HS-27A (cell line): ENCODE measurements around the gene ZNF784.

Source experiments
- DNase-seq: peaks from one replicate; pipeline ENCODE4 v3.0.0-alpha.2; 2012; ENCODE audit warnings: low read depth, missing footprints

The ZNF784 gene

GRCh38 chr19:55643003-55643886 is 18.9 kb upstream of the ZNF784 start, which contains the start of gene ZNF581:
ZNF581 (plus strand) TSS chr19:55643649; CDS start chr19:55644572, 923 bp downstream.
- DNase-seq: peak; percentile 45

DNA sequence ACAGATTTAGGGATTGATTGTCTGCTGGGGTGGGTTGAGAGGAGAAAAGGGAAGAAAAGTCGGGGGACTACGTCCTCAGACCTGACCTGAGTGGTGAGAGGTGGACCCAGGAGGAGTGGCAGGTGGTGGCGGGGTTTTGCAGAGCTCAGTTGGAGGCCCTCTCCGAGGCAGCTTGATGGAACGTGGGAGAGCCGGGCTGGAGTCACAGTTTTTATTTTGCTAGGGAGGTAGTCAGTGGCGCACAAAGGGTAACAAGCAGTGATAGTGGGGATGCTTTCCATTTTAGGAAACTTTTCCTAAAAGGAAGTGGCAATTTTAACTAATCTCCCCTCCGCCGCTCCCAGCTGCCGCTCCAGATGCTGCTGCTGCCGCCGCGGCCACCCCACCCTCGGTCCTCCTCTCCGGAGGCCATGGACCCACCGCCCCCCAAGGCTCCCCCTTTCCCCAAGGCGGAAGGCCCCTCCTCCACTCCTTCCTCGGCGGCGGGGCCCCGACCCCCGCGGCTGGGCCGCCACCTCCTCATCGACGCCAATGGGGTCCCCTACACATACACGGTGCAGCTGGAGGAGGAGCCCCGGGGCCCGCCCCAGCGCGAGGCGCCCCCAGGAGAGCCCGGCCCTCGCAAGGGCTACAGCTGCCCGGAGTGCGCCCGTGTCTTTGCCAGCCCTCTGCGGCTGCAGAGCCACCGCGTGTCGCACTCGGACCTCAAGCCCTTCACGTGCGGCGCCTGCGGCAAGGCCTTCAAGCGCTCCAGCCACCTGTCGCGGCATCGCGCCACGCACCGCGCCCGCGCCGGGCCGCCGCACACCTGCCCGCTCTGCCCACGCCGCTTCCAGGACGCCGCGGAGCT is 18.0 kb upstream of the ZNF784 start:
- no peak for DNase-seq

DNA sequence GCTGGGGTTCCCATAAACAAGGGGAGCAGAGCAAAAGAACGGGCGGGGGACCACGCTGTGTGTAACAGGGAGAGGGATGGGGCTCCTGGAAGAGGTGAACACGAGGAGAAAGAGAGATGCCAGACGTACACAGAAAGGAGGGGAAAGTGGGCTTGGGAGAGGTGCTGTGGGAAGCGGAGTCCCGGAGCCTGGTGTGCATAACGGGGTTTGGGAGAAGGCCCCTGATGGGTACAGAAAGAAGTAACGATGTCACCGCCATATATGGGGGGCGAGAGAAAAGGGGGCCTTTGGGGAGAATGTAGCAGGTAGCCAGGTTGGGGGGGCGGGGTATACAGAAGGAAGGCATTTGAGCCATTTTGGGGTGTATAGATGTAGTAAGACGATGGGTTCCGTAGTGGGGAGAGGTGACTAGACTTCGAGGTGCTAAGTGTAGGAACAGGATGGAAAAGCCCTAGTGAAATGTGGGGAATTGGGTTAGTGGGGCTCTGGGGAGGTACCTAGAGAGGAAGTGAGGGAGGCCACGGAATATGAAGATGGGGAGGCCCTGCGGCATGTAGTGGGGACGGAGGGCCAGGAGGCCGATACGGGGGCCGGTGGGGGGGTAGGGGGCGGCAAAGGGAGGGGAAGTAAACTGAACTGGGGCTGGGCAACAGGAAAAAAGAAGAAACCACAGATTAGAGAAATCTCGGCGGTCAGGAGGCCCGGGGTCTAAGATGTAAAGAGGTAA is 17.2 kb upstream of the ZNF784 start:
- no peak for DNase-seq

- peak; percentile 79 for DNase-seq
These were observed 16.4 kb upstream of the ZNF784 start, which contains the start of gene ZNF580 for GRCh38 chr19:55640577-55641425. ZNF580 (plus strand) TSS chr19:55641002; CDS start chr19:55642509, 1,507 bp downstream.

DNA sequence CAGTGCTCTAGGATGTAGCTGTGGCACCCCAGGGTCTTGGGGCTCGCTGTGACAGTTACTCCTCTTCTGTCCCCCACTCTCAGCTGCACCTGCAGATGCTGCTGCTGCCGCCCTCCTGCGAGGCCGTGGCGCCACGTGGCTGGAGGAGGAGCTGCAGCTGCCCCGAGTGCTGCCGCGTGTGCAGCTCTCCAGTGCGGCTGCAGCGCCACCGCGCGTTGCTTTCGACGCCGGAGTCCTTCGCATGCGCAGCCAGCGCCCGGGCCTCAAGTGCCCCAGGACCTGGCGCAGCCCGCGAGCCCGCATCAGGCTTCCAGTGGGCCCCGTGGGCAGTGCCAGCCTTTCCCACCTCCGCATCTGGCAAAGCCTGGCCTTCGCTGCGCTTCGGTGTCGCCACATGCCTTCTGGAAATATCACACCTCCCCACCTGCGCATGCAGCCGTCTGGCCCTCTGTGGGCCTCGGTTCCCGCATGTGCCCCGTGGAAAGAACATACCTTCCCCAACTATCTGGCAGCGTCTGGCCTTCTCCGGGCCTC is 15.7 kb upstream of the ZNF784 start:
- peak; percentile 86 for DNase-seq

DNA sequence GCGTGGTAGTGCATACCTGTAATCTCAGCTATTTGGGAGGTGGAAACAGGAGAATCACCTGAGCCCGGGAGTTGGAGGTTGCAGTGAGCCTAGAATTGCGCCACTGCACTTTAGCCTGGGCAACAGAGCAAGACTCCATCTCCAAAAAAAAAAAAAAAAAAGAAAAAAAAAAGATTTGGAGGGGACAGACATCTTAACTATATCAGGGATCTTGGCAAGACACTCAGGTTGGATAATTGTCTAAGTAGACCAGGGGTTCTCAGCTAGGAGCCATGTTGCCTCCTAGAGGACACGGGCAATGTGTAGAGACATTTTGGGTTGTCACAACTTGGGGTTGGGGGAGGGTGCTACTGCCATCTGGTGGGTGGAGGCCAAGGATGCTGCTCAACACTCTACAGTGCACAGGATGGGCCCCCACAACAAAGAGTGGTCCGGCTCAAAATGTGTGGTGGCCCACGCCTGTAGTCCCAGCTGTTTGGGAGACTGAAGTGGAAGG is 14.5 kb upstream of the ZNF784 start:
- DNase-seq: no peak

DNA sequence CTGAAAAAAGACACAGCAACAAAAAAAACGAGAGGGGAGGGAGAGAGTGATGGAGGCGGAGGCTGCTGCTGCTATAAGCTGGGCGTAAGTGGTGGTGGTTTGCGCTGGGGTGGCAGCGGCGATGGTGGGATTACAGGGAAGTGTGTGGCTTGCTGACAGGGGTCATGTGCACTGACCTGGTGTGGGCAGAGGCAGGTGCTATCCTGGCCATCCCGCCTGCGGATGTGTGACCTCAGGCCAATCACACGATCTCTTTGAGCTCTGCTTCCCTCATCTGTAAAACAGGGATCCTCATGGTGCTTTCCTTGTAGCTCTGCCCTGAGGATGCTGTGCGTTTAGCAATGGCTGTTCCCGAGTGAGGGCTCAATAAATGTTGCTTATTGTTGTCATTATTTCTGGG is 13.2 kb upstream of the ZNF784 start:
- no peak for DNase-seq

DNA sequence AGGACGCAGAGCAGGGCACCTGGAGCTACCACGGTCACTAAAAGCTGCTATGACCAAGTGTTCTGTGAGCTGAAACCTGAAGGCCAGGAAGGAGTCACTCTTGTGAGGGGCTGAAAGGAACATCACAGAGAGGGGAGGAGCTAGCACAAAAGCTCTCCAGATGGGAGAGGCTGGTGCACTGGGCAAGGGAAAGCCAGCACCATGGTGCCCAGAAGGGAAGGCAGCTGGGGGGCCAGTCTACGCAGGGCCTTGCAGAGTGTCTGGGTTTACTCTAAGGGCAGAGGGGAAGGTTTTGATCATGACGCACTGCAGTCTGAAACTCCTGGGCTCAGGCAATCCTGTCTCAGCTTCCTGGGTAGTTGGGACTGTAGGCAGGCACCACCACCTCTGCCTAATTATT is 12.4 kb upstream of the ZNF784 start:
- DNase-seq: no peak

DNA sequence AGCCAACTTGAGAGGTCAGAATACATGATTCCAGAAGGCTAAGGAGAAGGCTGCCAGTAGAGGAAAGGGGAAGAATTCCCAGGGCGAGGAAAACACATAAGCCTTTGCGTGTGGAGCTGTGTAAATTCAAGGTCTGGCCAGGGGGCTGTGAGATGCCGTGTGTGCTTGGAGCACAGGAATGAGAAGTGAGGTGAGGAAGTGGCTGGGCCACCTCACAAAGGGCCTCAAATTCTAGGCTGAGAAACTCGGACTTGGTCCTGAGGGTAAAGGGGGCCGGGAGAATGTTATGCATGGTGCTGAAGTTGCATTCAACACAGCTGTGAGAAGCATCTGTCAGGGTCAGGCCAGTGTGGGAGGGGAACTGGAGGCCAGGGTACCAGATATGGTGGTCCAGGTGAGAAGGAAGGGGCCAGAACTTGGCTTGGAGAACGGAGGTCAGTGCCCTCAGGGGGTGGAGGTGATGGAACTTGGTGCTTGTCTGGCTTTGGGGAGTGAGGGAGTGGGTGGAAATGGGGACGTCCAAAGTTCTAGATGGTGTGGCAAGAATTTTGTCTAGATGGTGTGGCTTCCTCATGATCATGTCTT is 11.6 kb upstream of the ZNF784 start:
- no peak for DNase-seq

DNA sequence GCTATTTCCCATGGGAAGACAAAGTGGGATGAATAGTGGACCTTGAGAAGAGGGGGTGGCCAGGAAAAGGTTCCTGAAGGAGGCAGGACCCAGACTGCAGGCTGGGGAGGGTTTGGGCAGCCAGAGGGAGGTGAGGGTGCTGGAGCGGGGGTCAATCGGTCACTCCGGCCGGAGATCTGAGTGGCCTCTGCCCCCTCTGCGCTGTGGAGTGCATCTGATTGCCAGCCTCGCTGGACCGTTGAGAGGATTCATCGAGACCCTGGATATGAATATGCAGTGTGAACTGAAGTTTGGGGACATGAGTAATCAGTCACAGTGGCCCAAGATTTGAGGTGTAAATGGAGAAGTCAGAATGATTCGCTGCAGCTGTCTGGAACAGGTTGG is 11.0 kb upstream of the ZNF784 start:
- DNase-seq: no peak

- DNase-seq: no peak
These were observed 9.5 kb upstream of the ZNF784 start for GRCh38 chr19:55633861-55634260.

- peak; percentile 93 for DNase-seq
These were observed 8.1 kb upstream of the ZNF784 start for GRCh38 chr19:55632463-55632834.

DNA sequence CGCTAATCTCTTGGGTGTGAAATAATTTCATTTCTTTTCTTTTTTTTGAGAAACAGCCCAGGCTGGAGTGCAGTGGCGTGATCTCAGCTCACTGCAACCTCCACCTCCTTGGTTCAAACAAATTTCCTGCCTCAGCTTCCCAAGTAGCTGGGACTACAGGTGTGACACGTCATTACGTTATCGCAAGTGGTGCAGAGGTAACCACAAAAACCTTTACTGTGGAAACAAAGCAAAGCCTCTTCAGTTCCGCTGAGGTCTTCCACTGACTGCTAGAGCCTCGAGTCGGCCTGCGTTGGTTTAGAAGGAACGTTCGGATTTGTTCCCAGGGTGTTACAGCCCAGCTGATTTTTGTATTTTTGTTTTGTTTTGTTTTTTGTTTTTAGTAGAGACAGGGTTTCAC is 2.0 kb upstream of the ZNF784 start:
- no peak for DNase-seq

- no peak for DNase-seq
These were observed 599 bp upstream of the ZNF784 start for GRCh38 chr19:55625004-55625326.

GRCh38 chr19:55623561-55623960 is 805 bp downstream of the ZNF784 start:
- DNase-seq: no peak

GRCh38 chr19:55623130-55623529 is 1.2 kb downstream of the ZNF784 start:
- no peak for DNase-seq

- no peak for DNase-seq
These were observed 2.0 kb downstream of the ZNF784 start for GRCh38 chr19:55622242-55622969.

GRCh38 chr19:55621673-55622231 is 2.6 kb downstream of the ZNF784 start:
- no peak for DNase-seq

GRCh38 chr19:55621205-55621672 is 3.1 kb downstream of the ZNF784 start:
- no peak for DNase-seq
